ENCODE results near the gene ITM2B. TPM values are rescaled to one million over a fixed set of nuclear protein-coding genes. Genes with fewer than 3 reads are reported as not detected.

Gene ITM2B
- total and polyA plus RNA-seq, 11 donors = 255 to 772 (median 489) TPM

DNA sequence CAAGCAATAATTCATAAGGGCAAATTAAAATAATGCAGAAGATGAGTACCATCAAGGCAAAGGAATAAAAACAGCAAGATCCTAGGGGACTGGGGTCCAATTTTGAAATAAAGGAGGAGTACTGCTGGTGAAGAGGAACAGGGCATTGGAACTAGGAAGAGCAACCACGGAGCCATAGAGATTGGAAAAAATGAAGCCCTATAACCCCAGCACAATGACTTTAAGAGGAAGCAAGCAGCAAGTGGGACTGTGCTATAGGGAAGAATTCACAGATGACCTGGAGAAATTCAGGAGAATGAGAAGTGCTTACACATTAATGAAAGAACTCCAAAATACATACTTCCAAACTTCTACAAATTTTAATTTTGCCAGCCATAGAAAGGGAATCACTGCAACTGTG lies 44.9 kb upstream of the ITM2B start:
- WGBS, 4 donors = 55 to 72% (median 64%) methylated on average over 1 of the region's 1 CpG
- H3K9me3 ChIP-seq = no peaks in the 10 kb centered on the region
- H3K27ac ChIP-seq = no peak overlapping the region
- no peak overlapping the region for H3K4me3 ChIP-seq
- TF ChIP-seq POLR2A (IDR thresholded peaks at IDR 0.05) (no peak), CTCF (IDR thresholded peaks at IDR 0.05) (no peak)
- ATAC-seq = no peak
- intact Hi-C loops (cut with DNase I) = no loop called here
- peaks cover 0 to 44% (median 0%) of the 10 kb centered on the region in 12 donors for H3K4me1 ChIP-seq
- DNase-seq = no peak
- H3K27me3 ChIP-seq = no peaks in the 10 kb centered on the region
- H3K36me3 ChIP-seq = no peaks in the 10 kb centered on the region

GRCh38 chr13:48188601-48189000 lies 44.4 kb upstream of the ITM2B start:
- intact Hi-C loops (cut with DNase I) = no loop called here
- H3K36me3 ChIP-seq = no peaks in the 10 kb centered on the region
- WGBS, 4 donors = 70 to 83% (median 75%) methylated on average over 2 of the region's 2 CpGs
- H3K4me3 ChIP-seq = no peak overlapping the region
- DNase-seq = no peak
- H3K4me1 ChIP-seq = peaks cover 0 to 49% (median 0%) of the 10 kb centered on the region in 12 donors
- no peaks in the 10 kb centered on the region for H3K27me3 ChIP-seq
- H3K9me3 ChIP-seq = no peaks in the 10 kb centered on the region
- ATAC-seq = no peak
- H3K27ac ChIP-seq = no peak overlapping the region
- TF ChIP-seq CTCF (IDR thresholded peaks at IDR 0.05) (no peak), POLR2A (IDR thresholded peaks at IDR 0.05) (no peak)

GRCh38 chr13:48189171-48189570 lies 43.8 kb upstream of the ITM2B start:
- Histone ChIP-seq H3K4me3 (no peak overlapping the region), H3K4me1 (peaks cover 0 to 54% (median 0%) of the 10 kb centered on the region in 12 donors), H3K9me3 (no peaks in the 10 kb centered on the region), H3K36me3 (no peaks in the 10 kb centered on the region), H3K27me3 (no peaks in the 10 kb centered on the region), H3K27ac (no peak overlapping the region)
- ATAC-seq = no peak
- no peak for DNase-seq
- WGBS, 4 donors = 67 to 78% (median 71%) methylated on average over 1 of the region's 1 CpG
- intact Hi-C loops (cut with DNase I) = no loop called here
- no peak for TF ChIP-seq CTCF (IDR thresholded peaks at IDR 0.05)
- TF ChIP-seq POLR2A (IDR thresholded peaks at IDR 0.05) = no peak

DNA sequence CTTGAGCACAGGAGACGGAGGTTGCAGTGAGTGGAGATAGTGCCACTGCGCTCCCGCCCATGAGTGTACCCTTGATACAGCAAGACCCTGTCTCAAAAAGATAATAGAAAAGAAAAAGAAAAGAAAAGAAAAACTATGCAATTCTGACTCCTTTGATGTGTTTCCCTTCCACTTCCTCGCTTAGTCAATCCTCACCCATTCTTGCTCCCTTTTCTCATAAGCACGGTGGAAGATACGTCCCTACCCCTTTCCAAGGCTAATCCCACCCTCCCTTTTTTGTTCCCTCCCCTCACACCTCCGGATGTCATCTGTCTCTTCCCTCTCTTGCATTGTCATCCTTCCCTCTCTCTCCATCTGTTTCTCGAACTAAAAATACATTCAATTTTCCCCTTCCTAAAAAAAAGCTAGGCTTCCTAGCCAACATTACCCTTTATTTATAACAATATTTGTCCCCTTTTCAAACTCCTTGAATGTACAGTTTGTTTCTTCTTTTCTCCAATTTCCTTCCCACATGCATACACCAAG lies 40.5 kb upstream of the ITM2B start:
- ATAC-seq (no peak), DNase-seq (no peak)
- Histone ChIP-seq H3K27me3 (no peaks in the 10 kb centered on the region), H3K9me3 (no peaks in the 10 kb centered on the region), H3K36me3 (no peaks in the 10 kb centered on the region), H3K4me1 (peaks cover 0 to 36% (median 0%) of the 10 kb centered on the region in 12 donors), H3K4me3 (no peak overlapping the region), H3K27ac (no peak overlapping the region)
- TF ChIP-seq POLR2A (IDR thresholded peaks at IDR 0.05) (no peak), CTCF (IDR thresholded peaks at IDR 0.05) (no peak)
- 69 to 71% (median 70%) methylated on average over 8 of the region's 8 CpGs for WGBS, 4 donors
- intact Hi-C loops (cut with DNase I) = no loop called here
